Uterus (tissue), 4 donors: Measurements from ENCODE around the gene QDPR. TPM values are rescaled to one million over a fixed set of nuclear protein-coding genes. Genes with fewer than 3 reads are reported as not detected.

Source experiments
- DNase-seq, 2 donors: peaks; one replicate each; pipeline ENCODE4 v3.0.0-alpha.2; 2019 to 2020
- H3K27ac ChIP-seq, 2 donors: fragments of 200-600 bp; sonication (generic); 1 replicate in 1 of 2; 2 replicates in 1 of 2; pipeline ENCODE4 v1.5.1; 2016 to 2018
- H3K27me3 ChIP-seq, 2 donors: fragments of 200-600 bp; sonication (generic); one replicate each; pipeline ENCODE4 v1.5.1; 2018 to 2019; ENCODE audit warnings: control low read depth in 1 of 2
- H3K36me3 ChIP-seq, 2 donors: fragments of 200-600 bp; sonication (generic); one replicate each; pipeline ENCODE4 v1.5.1; 2019; ENCODE audit warnings: control low read depth in 1 of 2
- H3K4me1 ChIP-seq, 2 donors: fragments of 200-600 bp; sonication (generic); one replicate each; pipeline ENCODE4 v1.5.1; 2018 to 2019; ENCODE audit warnings: control low read depth in 1 of 2
- H3K4me3 ChIP-seq, 2 donors: fragments of 200-600 bp; sonication (generic); 1 replicate in 1 of 2; 2 replicates in 1 of 2; pipeline ENCODE4 v1.5.1; 2018 to 2019; ENCODE audit warnings: mild to moderate bottlenecking in 1 of 2
- H3K9me3 ChIP-seq, 2 donors: fragments of 200-600 bp; sonication (generic); one replicate each; pipeline ENCODE4 v1.5.1; 2019; ENCODE audit warnings: control low read depth in 1 of 2
- CTCF ChIP-seq, 4 experiments: fragments of 200-600 bp in 2 of 4; fragments of 450-650 bp in 2 of 4; sonication (generic) in 2 of 4; IDR thresholded peaks; one replicate each; pipeline ENCODE4 v1.5.1; 2016 to 2019; ENCODE audit warnings: antibody characterized with exemption in 4 of 4, mild to moderate bottlenecking in 2 of 4, moderate library complexity in 1 of 4
- POLR2A ChIP-seq, 2 donors: fragments of 450-650 bp; IDR thresholded peaks; one replicate each; pipeline ENCODE4 v1.6.1; 2016; ENCODE audit warnings: antibody characterized with exemption in 2 of 2, mild to moderate bottlenecking in 1 of 2, moderate library complexity in 1 of 2
- intact Hi-C: fragments of 100-400 bp; cut with DNase I; formaldehyde crosslinking; loops from one replicate; pipeline ENCODE4 v1.15.1; 2023; ENCODE audit warnings: low total_unique reads
- total RNA-seq, 4 donors: library from RNA; depleted of rRNA in 3 of 4; stranded (reverse); fragments of >200 nt in 3 of 4; gene quantifications; one replicate each; pipeline versions ENCODE4 v1.1.0 to v1.2.4, GENCODE V29; 2014 to 2023
- donor health status: DM: yes; HTN: yes; CAD: no.

Gene QDPR
- total RNA-seq, 4 donors from 2014 or later: 2.3 to 48.5 (median 16.5) TPM

- intact Hi-C loops: loop anchor here (10.0 kb wide), 1 partner anchor 77 kb away; no protein-coding TSS in a partner anchor
- no peaks in the 10 kb centered on the region for H3K9me3 ChIP-seq
Measured at GRCh38 chr4:17557880-17558279, 46.0 kb upstream of the QDPR start.

GRCh38 chr4:17556498-17556897 is 44.6 kb upstream of the QDPR start:
- intact Hi-C loops: loop anchor here (10.0 kb wide), 1 partner anchor 78 kb away; no protein-coding TSS in a partner anchor
- Histone ChIP-seq H3K9me3 (no peaks in the 10 kb centered on the region), H3K27me3 (no peaks in the 10 kb centered on the region), H3K27ac (no peak overlapping the region), H3K4me3 (no peak overlapping the region), H3K4me1 (no peaks in the 10 kb centered on the region), H3K36me3 (no peaks in the 10 kb centered on the region)
- TF ChIP-seq POLR2A (IDR thresholded peaks at IDR 0.05): no peak
- no peak for TF ChIP-seq CTCF (IDR thresholded peaks at IDR 0.05)
- DNase-seq: no peak

More at GRCh38 chr4:17557880-17558279, 46.0 kb upstream of the QDPR start:
- H3K4me1 ChIP-seq: no peaks in the 10 kb centered on the region
- DNase-seq: no peak
- no peaks in the 10 kb centered on the region for H3K36me3 ChIP-seq
- no peak overlapping the region for H3K27ac ChIP-seq
- H3K4me3 ChIP-seq: no peak overlapping the region
- no peaks in the 10 kb centered on the region for H3K27me3 ChIP-seq
- TF ChIP-seq CTCF (IDR thresholded peaks at IDR 0.05): no peak
- TF ChIP-seq POLR2A (IDR thresholded peaks at IDR 0.05): no peak

- Histone ChIP-seq H3K9me3 (no peaks in the 10 kb centered on the region), H3K4me3 (no peak overlapping the region), H3K27me3 (no peaks in the 10 kb centered on the region), H3K4me1 (no peaks in the 10 kb centered on the region), H3K27ac (no peak overlapping the region), H3K36me3 (no peaks in the 10 kb centered on the region)
- no peak for TF ChIP-seq POLR2A (IDR thresholded peaks at IDR 0.05)
- no peak for TF ChIP-seq CTCF (IDR thresholded peaks at IDR 0.05)
- no peak for DNase-seq
- intact Hi-C loops: loop anchor here (10.0 kb wide), 1 partner anchor 80 kb away; no protein-coding TSS in a partner anchor
Measured at GRCh38 chr4:17554568-17554967, 42.7 kb upstream of the QDPR start.

- Histone ChIP-seq H3K36me3 (no peaks in the 10 kb centered on the region), H3K4me1 (no peaks in the 10 kb centered on the region), H3K27ac (no peak overlapping the region), H3K27me3 (no peaks in the 10 kb centered on the region), H3K4me3 (no peak overlapping the region), H3K9me3 (no peaks in the 10 kb centered on the region)
- TF ChIP-seq POLR2A (IDR thresholded peaks at IDR 0.05): no peak
- intact Hi-C loops: loop anchor here (10.0 kb wide), 1 partner anchor 82 kb away; no protein-coding TSS in a partner anchor
- no peak for DNase-seq
Measured at GRCh38 chr4:17552427-17552826, 40.5 kb upstream of the QDPR start.

- Histone ChIP-seq H3K27me3 (no peaks in the 10 kb centered on the region), H3K9me3 (no peaks in the 10 kb centered on the region), H3K27ac (no peak overlapping the region), H3K4me3 (no peak overlapping the region), H3K36me3 (no peaks in the 10 kb centered on the region), H3K4me1 (no peaks in the 10 kb centered on the region)
- no peak for TF ChIP-seq POLR2A (IDR thresholded peaks at IDR 0.05)
- no peak for TF ChIP-seq CTCF (IDR thresholded peaks at IDR 0.05)
- intact Hi-C loops: loop anchor here (10.0 kb wide), 1 partner anchor 84 kb away; no protein-coding TSS in a partner anchor
- DNase-seq: no peak
Measured at GRCh38 chr4:17550549-17550948, 38.7 kb upstream of the QDPR start.

- no peak for DNase-seq
- no peaks in the 10 kb centered on the region for H3K36me3 ChIP-seq
- H3K4me1 ChIP-seq: no peaks in the 10 kb centered on the region
- intact Hi-C loops: no loop called here
- no peak overlapping the region for H3K27ac ChIP-seq
- TF ChIP-seq POLR2A (IDR thresholded peaks at IDR 0.05) (no peak), CTCF (IDR thresholded peaks at IDR 0.05) (no peak)
- no peak overlapping the region for H3K4me3 ChIP-seq
- H3K27me3 ChIP-seq: no peaks in the 10 kb centered on the region
- H3K9me3 ChIP-seq: no peaks in the 10 kb centered on the region
Measured at GRCh38 chr4:17546678-17547077, 34.8 kb upstream of the QDPR start.
